HEK293 (cell line): ENCODE data around the gene PRELID2.

Source experiments
- BCL11A ChIP-seq: fragments of 450-650 bp; formaldehyde crosslinking; IDR thresholded peaks from 2 replicates; pipeline ENCODE4 v1.5.1; 2016; ENCODE audit warnings: low read depth, missing biosample characterization, missing genetic modification characterization
- GLI2 ChIP-seq: fragments of 450-650 bp; formaldehyde crosslinking; IDR thresholded peaks from 2 replicates; pipeline ENCODE4; 2017; ENCODE audit warnings: missing biosample characterization, missing genetic modification characterization, low read depth, borderline replicate concordance
- GLIS1 ChIP-seq: fragments of 450-650 bp; formaldehyde crosslinking; IDR thresholded peaks from 2 replicates; pipeline ENCODE4 v1.5.1; 2016; ENCODE audit warnings: missing biosample characterization, missing genetic modification characterization
- HOXD13 ChIP-seq: sonication (generic); formaldehyde crosslinking; IDR thresholded peaks from 2 replicates; pipeline ENCODE4 v1.8.0; 2022; ENCODE audit warnings: missing genetic modification reagents, borderline replicate concordance
- IKZF3 ChIP-seq: fragments of 450-650 bp; IDR thresholded peaks from 2 replicates; pipeline ENCODE4 v1.5.0; 2018; ENCODE audit warnings: missing biosample characterization, mild to moderate bottlenecking, missing genetic modification characterization, moderate library complexity
- KLF10 ChIP-seq: fragments of 450-650 bp; IDR thresholded peaks from 2 replicates; pipeline ENCODE4 v1.5.1; 2018; ENCODE audit warnings: missing biosample characterization, mild to moderate bottlenecking, missing genetic modification characterization
- MZF1 ChIP-seq: fragments of 450-650 bp; formaldehyde crosslinking; IDR thresholded peaks from 2 replicates; pipeline ENCODE4 v1.5.1; 2017; ENCODE audit warnings: missing biosample characterization, missing genetic modification characterization, borderline replicate concordance
- OSR2 ChIP-seq: fragments of 450-650 bp; formaldehyde crosslinking; IDR thresholded peaks from 2 replicates; pipeline ENCODE4 v1.5.1; 2016; ENCODE audit warnings: missing biosample characterization, missing genetic modification characterization
- OVOL3 ChIP-seq: fragments of 450-650 bp; formaldehyde crosslinking; IDR thresholded peaks from 2 replicates; pipeline ENCODE4 v1.5.1; 2016; ENCODE audit warnings: missing biosample characterization, missing genetic modification characterization
- SP7 ChIP-seq: fragments of 450-650 bp; formaldehyde crosslinking; IDR thresholded peaks from 2 replicates; pipeline ENCODE4 v1.5.1; 2016; ENCODE audit warnings: missing biosample characterization, missing genetic modification characterization
- TCF7L2 ChIP-seq: IDR thresholded peaks from 2 replicates; pipeline ENCODE4 v1.6.1; 2011; ENCODE audit warnings: low read depth, mild to moderate bottlenecking, inconsistent platforms, low read length, moderate library complexity, borderline replicate concordance
- WT1 ChIP-seq: fragments of 450-650 bp; formaldehyde crosslinking; IDR thresholded peaks from 2 replicates; pipeline ENCODE4 v1.5.1; 2016; ENCODE audit warnings: missing biosample characterization, missing genetic modification characterization
- ZBTB1 ChIP-seq: fragments of 450-650 bp; formaldehyde crosslinking; IDR thresholded peaks from 2 replicates; pipeline ENCODE4 v1.5.1; 2016; ENCODE audit warnings: missing biosample characterization, missing genetic modification characterization
- ZBTB17 ChIP-seq: fragments of 450-650 bp; formaldehyde crosslinking; IDR thresholded peaks from 2 replicates; pipeline ENCODE4 v1.5.1; 2016; ENCODE audit warnings: missing biosample characterization, missing genetic modification characterization
- ZEB2 ChIP-seq: fragments of 450-650 bp; formaldehyde crosslinking; IDR thresholded peaks from 2 replicates; pipeline ENCODE4 v1.5.1; 2016; ENCODE audit warnings: missing biosample characterization, missing genetic modification characterization
- ZNF133 ChIP-seq: fragments of 450-650 bp; formaldehyde crosslinking; IDR thresholded peaks from 2 replicates; pipeline ENCODE4 v1.5.1; 2016; ENCODE audit warnings: missing biosample characterization, missing genetic modification characterization
- ZNF19 ChIP-seq: fragments of 450-650 bp; formaldehyde crosslinking; IDR thresholded peaks from 2 replicates; pipeline ENCODE4; 2016; ENCODE audit warnings: missing biosample characterization, missing genetic modification characterization, low read depth
- ZNF24 ChIP-seq: fragments of 450-650 bp; formaldehyde crosslinking; IDR thresholded peaks from 2 replicates; pipeline ENCODE4 v1.5.1; 2016; ENCODE audit warnings: missing biosample characterization, missing genetic modification characterization
- ZNF366 ChIP-seq: fragments of 450-650 bp; formaldehyde crosslinking; conservative IDR thresholded peaks from 2 replicates; pipeline ENCODE4 v1.5.1; 2016; ENCODE audit warnings: missing biosample characterization, missing genetic modification characterization
- ZNF548 ChIP-seq: fragments of 450-650 bp; formaldehyde crosslinking; IDR thresholded peaks from 2 replicates; pipeline ENCODE4 v1.5.1; 2016; ENCODE audit warnings: missing biosample characterization, missing genetic modification characterization
- ZNF560 ChIP-seq: fragments of 450-650 bp; formaldehyde crosslinking; IDR thresholded peaks from 2 replicates; pipeline ENCODE4 v1.5.1; 2017; ENCODE audit warnings: missing biosample characterization, missing genetic modification characterization, borderline replicate concordance
- ZNF561 ChIP-seq: fragments of 450-650 bp; IDR thresholded peaks from 2 replicates; pipeline ENCODE4 v1.5.1; 2018; ENCODE audit warnings: missing biosample characterization, missing genetic modification characterization, borderline replicate concordance
- ZNF596 ChIP-seq: fragments of 450-650 bp; IDR thresholded peaks from 2 replicates; pipeline ENCODE4 v1.5.0; 2018; ENCODE audit warnings: missing biosample characterization, mild to moderate bottlenecking, missing genetic modification characterization, moderate library complexity
- ZNF629 ChIP-seq: fragments of 450-650 bp; formaldehyde crosslinking; IDR thresholded peaks from 2 replicates; pipeline ENCODE4 v1.5.1; 2017; ENCODE audit warnings: missing biosample characterization, missing genetic modification characterization
- ZNF664 ChIP-seq: fragments of 450-650 bp; formaldehyde crosslinking; IDR thresholded peaks from 2 replicates; pipeline ENCODE4 v1.5.1; 2016; ENCODE audit warnings: missing biosample characterization, missing genetic modification characterization
- ZNF843 ChIP-seq: fragments of 450-650 bp; formaldehyde crosslinking; IDR thresholded peaks from 2 replicates; pipeline ENCODE4 v1.5.1; 2016; ENCODE audit warnings: missing biosample characterization, missing genetic modification characterization
- ZSCAN30 ChIP-seq: fragments of 450-650 bp; IDR thresholded peaks from 2 replicates; pipeline ENCODE4 v1.5.1; 2018; ENCODE audit warnings: missing biosample characterization, mild to moderate bottlenecking, missing genetic modification characterization, moderate library complexity
- TF ChIP-seq, protein P1 (sequence below): fragments of 450-650 bp; formaldehyde crosslinking; IDR thresholded peaks from 2 replicates; pipeline ENCODE4 v1.5.1; 2016; ENCODE audit warnings: missing biosample characterization, missing genetic modification characterization
- TF ChIP-seq, protein P2 (sequence below): fragments of 450-650 bp; formaldehyde crosslinking; IDR thresholded peaks from 2 replicates; pipeline ENCODE4 v1.5.1; 2016; ENCODE audit warnings: missing biosample characterization, missing genetic modification characterization
- TF ChIP-seq, protein P3 (sequence below): fragments of 450-650 bp; IDR thresholded peaks from 2 replicates; pipeline ENCODE4 v1.5.1; 2018; ENCODE audit warnings: missing biosample characterization, missing genetic modification characterization
- TF ChIP-seq, protein P4 (sequence below): fragments of 450-650 bp; formaldehyde crosslinking; IDR thresholded peaks from 2 replicates; pipeline ENCODE4 v1.5.1; 2016; ENCODE audit warnings: missing biosample characterization, missing genetic modification characterization
- TF ChIP-seq, protein P5 (sequence below): fragments of 450-650 bp; formaldehyde crosslinking; IDR thresholded peaks from 2 replicates; pipeline ENCODE4 v1.5.1; 2017; ENCODE audit warnings: missing biosample characterization, missing genetic modification characterization

PRELID2 gene

DNA sequence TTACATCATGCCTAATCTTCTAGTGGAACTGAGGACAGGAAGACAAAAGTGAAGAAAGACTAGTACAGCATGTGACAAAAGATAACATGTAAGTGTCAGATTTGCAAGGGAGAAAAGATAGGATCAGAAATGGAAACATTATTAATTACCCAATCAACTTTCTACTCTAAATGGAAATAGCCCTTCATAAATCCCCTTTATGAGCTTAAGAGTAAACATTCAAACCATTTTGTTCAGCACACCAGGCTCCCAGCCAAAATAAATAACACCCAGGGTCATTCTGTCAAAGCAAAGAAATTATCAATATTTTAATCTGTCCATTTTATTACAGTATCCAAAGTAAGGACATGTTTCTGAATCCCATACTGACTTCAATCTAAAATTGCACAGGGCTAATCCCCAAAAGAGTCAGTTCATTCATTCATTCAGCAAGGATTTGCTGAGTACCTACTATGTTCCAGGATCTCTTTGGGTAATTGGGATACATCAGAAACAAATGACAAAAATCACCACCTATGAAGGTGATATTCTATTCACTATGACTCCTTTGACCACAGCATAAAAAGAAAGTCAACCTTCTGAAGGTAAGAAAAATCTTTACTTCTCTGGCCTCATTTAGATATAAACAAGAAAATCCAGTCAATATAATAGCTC is 5.3 kb downstream of the PRELID2 start (continued):
- TF ChIP-seq, protein P1, sequence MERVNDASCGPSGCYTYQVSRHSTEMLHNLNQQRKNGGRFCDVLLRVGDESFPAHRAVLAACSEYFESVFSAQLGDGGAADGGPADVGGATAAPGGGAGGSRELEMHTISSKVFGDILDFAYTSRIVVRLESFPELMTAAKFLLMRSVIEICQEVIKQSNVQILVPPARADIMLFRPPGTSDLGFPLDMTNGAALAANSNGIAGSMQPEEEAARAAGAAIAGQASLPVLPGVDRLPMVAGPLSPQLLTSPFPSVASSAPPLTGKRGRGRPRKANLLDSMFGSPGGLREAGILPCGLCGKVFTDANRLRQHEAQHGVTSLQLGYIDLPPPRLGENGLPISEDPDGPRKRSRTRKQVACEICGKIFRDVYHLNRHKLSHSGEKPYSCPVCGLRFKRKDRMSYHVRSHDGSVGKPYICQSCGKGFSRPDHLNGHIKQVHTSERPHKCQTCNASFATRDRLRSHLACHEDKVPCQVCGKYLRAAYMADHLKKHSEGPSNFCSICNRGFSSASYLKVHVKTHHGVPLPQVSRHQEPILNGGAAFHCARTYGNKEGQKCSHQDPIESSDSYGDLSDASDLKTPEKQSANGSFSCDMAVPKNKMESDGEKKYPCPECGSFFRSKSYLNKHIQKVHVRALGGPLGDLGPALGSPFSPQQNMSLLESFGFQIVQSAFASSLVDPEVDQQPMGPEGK (tag by site-specific recombination) = peak; percentile 19; the same call in 1 of the 2 replicates
- TF ChIP-seq OSR2 (tag by site-specific recombination) = peak; percentile 80; the same call in 1 of the 2 replicates
- TF ChIP-seq ZNF596 (tag by site-specific recombination) = 0 out of 2 replicates have a peak, but pooled peaks have one; percentile 37
- TF ChIP-seq, protein P2, sequence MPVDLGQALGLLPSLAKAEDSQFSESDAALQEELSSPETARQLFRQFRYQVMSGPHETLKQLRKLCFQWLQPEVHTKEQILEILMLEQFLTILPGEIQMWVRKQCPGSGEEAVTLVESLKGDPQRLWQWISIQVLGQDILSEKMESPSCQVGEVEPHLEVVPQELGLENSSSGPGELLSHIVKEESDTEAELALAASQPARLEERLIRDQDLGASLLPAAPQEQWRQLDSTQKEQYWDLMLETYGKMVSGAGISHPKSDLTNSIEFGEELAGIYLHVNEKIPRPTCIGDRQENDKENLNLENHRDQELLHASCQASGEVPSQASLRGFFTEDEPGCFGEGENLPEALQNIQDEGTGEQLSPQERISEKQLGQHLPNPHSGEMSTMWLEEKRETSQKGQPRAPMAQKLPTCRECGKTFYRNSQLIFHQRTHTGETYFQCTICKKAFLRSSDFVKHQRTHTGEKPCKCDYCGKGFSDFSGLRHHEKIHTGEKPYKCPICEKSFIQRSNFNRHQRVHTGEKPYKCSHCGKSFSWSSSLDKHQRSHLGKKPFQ (tag by site-specific recombination) = peak; percentile 68
- no peak for TF ChIP-seq ZNF560
- TF ChIP-seq ZNF366 = peak; percentile 59
- TF ChIP-seq MZF1 (tag by site-specific recombination) = peak; percentile 93
- peak; percentile 91 for TF ChIP-seq ZNF843 (tag by site-specific recombination)
- peak; percentile 51; the same call in 1 of the 2 replicates for TF ChIP-seq GLIS1 (tag by site-specific recombination)
- TF ChIP-seq ZNF664 = peak; percentile 87
- TF ChIP-seq ZNF24 = peak; percentile 89; the same call in 1 of the 2 replicates
- TF ChIP-seq, protein P3, sequence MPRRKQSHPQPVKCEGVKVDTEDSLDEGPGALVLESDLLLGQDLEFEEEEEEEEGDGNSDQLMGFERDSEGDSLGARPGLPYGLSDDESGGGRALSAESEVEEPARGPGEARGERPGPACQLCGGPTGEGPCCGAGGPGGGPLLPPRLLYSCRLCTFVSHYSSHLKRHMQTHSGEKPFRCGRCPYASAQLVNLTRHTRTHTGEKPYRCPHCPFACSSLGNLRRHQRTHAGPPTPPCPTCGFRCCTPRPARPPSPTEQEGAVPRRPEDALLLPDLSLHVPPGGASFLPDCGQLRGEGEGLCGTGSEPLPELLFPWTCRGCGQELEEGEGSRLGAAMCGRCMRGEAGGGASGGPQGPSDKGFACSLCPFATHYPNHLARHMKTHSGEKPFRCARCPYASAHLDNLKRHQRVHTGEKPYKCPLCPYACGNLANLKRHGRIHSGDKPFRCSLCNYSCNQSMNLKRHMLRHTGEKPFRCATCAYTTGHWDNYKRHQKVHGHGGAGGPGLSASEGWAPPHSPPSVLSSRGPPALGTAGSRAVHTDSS = 0 out of 2 replicates have a peak, but pooled peaks have one; percentile 25
- TF ChIP-seq WT1 (tag by site-specific recombination) = peak; percentile 75
- no peak for TF ChIP-seq ZNF19 (tag by site-specific recombination)
- TF ChIP-seq ZBTB17 (tag by site-specific recombination) = peak; percentile 74; the same call in 1 of the 2 replicates
- TF ChIP-seq ZBTB1 (tag by site-specific recombination) = no peak
- peak; percentile 29; the same call in 1 of the 2 replicates for TF ChIP-seq OVOL3 (tag by site-specific recombination)
- peak; percentile 87 for TF ChIP-seq ZEB2
- TF ChIP-seq IKZF3 (tag by site-specific recombination) = peak; percentile 80
- TF ChIP-seq SP7 (tag by site-specific recombination) = peak; percentile 24; the same call in 1 of the 2 replicates
- TF ChIP-seq KLF10 (tag by site-specific recombination) = peak; percentile 65
- no peak; the same call in 1 of the 2 replicates for TF ChIP-seq ZNF561 (tag by site-specific recombination)
- peak; percentile 37; the same call in 1 of the 2 replicates for TF ChIP-seq ZNF629 (tag by site-specific recombination)
- TF ChIP-seq ZNF548 (tag by site-specific recombination) = no peak
- TF ChIP-seq BCL11A (tag by site-specific recombination) = peak; percentile 32; the same call in 1 of the 2 replicates
- TF ChIP-seq, protein P4, sequence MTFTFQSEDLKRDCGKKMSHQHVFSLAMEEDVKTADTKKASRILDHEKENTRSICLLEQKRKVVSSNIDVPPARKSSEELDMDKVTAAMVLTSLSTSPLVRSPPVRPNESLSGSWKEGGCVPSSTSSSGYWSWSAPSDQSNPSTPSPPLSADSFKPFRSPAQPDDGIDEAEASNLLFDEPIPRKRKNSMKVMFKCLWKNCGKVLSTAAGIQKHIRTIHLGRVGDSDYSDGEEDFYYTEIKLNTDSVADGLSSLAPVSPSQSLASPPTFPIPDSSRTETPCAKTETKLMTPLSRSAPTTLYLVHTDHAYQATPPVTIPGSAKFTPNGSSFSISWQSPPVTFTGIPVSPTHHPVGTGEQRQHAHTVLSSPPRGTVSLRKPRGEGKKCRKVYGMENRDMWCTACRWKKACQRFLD (tag by site-specific recombination) = no peak
- TF ChIP-seq, protein P5, sequence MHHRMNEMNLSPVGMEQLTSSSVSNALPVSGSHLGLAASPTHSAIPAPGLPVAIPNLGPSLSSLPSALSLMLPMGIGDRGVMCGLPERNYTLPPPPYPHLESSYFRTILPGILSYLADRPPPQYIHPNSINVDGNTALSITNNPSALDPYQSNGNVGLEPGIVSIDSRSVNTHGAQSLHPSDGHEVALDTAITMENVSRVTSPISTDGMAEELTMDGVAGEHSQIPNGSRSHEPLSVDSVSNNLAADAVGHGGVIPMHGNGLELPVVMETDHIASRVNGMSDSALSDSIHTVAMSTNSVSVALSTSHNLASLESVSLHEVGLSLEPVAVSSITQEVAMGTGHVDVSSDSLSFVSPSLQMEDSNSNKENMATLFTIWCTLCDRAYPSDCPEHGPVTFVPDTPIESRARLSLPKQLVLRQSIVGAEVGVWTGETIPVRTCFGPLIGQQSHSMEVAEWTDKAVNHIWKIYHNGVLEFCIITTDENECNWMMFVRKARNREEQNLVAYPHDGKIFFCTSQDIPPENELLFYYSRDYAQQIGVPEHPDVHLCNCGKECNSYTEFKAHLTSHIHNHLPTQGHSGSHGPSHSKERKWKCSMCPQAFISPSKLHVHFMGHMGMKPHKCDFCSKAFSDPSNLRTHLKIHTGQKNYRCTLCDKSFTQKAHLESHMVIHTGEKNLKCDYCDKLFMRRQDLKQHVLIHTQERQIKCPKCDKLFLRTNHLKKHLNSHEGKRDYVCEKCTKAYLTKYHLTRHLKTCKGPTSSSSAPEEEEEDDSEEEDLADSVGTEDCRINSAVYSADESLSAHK (tag by site-specific recombination) = peak; percentile 69
- TF ChIP-seq TCF7L2 = peak; percentile 71; the same call in 1 of the 2 replicates
- no peak for TF ChIP-seq ZNF133 (tag by site-specific recombination)
- TF ChIP-seq ZSCAN30 (tag by site-specific recombination) = 0 out of 2 replicates have a peak, but pooled peaks have one; percentile 47
- TF ChIP-seq HOXD13 (CRISPR knock-in tag) = no peak
- TF ChIP-seq GLI2 (tag by site-specific recombination) = peak; percentile 41; the same call in 1 of the 2 replicates
